CD4-positive, alpha-beta T cell treated with Interleukin-6 for 4 hours (primary cell): Measurements from ENCODE around the gene CACNG1.

ENCODE experiments used
- DNase-seq: peaks from one replicate; pipeline ENCODE4 v3.0.0-alpha.2; 2020; ENCODE audit warnings: mixed read lengths

Gene CACNG1

GRCh38 chr17:67052720-67053437 is 8.5 kb downstream of the CACNG1 start:
- DNase-seq: no peak

DNA sequence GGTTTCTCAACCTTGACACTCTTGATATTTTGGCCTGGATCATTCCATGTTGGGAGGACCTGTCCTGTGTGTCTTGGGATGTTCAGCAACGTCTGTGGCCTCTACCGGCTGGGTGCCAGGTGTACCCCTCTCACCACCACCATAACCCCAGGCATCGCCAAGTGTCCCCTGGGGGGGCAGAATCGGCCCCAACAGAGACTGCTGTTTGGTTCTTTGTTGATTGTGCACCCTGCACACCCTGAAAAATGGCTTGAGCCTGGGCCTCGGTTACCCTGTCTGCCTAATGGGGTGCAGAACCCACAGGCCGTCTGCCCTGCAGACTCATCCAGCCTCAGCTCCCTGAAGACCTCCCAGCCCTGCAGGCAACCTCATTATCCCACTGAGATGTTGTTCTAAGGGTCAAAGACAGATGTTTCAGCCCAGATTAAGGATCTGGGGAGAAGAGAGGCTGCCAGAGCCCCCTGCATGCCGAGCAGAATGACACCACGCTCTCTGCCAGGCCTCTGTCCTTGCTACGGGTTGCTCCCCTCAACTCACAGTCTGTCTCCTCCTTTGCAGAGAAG is 9.2 kb downstream of the CACNG1 start:
- DNase-seq: no peak

- DNase-seq: no peak
Observed at GRCh38 chr17:67054011-67054591, 9.7 kb downstream of the CACNG1 start.

GRCh38 chr17:67054608-67055007 is 10.3 kb downstream of the CACNG1 start:
- DNase-seq: no peak

DNA sequence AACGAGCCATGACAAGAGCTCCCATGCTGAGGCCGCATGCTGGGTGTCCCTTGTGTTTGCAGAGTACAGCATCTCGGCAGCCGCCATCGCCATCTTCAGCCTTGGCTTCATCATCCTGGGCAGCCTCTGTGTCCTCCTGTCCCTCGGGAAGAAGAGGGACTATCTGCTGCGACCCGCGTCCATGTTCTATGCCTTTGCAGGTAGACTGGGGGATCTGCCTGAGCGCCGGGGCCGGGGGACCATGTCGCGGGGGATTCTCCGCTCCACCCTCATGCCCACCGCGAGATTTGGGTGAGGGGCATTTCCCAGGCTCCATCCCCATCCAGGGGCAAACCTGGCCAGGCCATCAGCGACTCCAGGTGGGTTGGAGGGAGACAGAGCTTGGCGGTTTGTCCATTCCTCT is 10.7 kb downstream of the CACNG1 start:
- no peak for DNase-seq

GRCh38 chr17:67055811-67056745 is 11.7 kb downstream of the CACNG1 start:
- no peak for DNase-seq

DNA sequence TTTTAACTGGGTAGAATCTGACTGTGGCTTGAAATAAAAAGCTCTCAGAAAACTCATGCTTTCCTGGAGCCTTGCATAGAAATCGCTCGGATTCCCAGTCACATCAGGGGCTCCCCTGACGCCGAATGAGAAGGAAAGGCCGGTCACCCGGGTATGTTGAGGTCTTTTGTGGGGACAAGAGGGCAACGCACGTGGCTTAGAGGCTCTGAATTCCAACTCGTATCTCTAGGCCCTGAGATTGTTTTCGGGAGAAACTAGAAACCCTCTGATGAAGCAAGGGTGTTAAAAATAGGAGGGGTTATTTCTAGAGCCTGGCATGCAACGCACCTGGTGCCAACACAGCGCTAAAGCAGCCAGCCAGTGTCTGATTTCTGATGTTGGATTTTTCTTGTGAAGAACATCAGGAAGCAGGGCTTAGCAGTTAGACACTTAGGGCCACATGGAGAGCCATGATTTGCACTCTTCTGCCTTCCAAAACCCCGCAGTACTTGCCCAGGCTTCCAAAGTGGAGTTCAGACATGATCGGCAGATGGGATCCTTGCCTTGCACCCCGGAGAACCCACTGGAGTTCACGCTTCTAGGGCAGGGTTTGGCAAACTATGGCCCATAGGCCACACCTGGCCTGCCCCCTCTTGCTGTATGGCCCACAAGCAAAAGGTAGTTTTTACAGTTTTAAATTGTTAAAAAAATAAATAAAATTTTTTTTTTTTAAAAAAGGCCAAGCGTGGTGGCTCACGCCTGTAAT is 12.6 kb downstream of the CACNG1 start:
- DNase-seq: no peak

DNA sequence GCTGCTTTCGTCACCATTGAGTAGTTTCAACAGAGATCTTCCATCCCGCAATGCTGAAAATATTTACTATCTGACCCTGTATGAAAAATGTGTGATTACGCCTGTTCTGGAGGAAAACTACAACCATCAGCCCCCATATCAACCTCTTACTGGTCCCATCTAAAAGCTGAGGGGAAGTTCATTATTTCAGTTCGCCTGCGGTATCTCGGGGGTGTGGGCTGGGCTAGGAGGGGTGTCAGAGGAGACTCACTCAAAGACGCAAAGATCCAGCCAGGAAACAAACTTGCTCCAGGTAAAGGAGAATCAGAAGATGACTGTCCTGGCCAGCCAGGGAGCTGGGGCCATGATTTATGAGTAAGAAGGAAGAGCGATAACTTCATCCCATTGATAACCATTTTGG is 13.7 kb downstream of the CACNG1 start:
- no peak for DNase-seq

DNA sequence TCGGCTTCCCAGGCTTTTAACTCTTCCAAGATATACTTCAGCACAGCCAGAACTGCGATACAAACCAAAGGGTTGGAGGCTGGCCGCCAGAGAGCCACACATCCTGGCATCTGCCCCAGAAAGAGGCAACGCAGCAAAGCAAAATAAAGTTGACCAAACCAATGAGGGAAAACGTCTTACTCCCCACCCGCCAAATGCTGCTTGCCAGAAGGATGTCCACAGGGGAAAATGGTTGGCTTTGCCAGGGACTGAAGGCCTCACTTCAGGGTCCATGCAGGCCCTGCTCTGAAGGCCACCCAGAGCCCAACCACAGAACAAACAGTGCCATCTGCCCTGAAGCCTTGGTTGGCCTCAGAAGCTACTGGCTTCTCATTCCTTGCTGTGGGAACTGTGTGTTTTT is 15.0 kb downstream of the CACNG1 start:
- no peak for DNase-seq

DNA sequence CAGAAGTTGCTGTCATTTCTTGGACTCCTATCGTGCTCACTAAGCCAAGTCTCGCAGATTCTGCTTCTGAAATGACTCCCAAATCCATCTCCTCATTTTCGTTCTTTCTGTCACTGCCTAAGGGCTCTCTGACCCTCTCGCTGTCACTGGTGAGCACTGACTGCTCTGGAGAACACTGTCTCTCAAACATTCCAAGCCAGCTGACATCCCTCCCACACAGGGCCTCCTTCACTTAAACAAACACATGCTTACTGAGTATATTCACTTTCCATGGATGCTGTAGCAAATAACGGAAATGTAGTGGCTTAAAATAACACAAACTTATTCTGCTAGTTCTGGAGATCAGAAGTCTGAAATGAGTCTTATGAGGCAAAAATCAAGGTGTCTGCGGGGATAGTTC is 18.8 kb downstream of the CACNG1 start:
- DNase-seq: no peak

DNA sequence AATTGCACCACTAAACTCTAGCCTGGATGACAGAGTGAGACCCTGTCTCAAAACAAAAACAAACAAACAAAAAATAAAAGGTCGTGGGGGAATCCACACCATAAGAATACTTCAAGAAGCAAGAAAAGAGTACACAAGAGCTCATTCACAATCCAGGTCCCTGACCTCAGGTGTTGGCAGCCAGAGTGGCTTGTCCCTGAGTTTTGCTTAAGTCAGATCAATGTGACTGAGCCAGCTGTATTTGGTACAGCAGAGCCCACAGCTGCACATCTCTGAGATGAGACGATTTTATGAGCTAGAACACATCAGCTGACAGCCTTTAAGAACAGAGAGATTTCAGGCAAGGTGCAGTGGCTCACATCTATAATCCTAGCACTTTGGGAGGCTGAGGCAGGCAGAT is 22.4 kb downstream of the CACNG1 start:
- no peak for DNase-seq

- no peak for DNase-seq
Observed at GRCh38 chr17:67067571-67068482, 23.5 kb downstream of the CACNG1 start.

GRCh38 chr17:67068999-67069398 is 24.6 kb downstream of the CACNG1 start:
- DNase-seq: no peak

DNA sequence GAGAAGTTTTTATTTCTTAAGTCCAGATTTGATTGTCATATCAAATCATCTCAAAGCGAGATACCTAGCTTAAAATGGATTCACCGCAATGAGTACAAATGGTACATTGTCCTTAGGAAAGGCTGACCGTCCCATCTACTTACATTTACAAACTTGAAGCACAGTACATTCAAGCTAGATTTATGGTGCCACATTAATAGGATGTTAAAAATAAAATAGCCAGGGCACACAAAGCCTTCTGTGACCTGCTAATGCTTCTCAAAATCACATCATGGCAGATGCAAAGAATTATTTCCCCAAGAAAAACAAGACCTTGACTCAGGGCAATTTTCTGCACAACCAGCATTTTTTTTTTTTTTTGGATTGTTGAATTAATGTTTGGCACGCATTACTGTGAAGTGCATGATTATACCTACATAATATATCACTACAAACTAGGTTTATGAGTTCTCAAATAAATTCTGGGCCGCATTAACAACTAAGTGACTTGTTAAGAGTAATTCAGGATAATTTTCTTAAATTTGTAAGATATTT is 25.3 kb downstream of the CACNG1 start:
- no peak for DNase-seq

GRCh38 chr17:67071595-67071994 is 27.2 kb downstream of the CACNG1 start:
- DNase-seq: no peak

- DNase-seq: no peak
Observed at GRCh38 chr17:67072885-67073284, 28.5 kb downstream of the CACNG1 start.

DNA sequence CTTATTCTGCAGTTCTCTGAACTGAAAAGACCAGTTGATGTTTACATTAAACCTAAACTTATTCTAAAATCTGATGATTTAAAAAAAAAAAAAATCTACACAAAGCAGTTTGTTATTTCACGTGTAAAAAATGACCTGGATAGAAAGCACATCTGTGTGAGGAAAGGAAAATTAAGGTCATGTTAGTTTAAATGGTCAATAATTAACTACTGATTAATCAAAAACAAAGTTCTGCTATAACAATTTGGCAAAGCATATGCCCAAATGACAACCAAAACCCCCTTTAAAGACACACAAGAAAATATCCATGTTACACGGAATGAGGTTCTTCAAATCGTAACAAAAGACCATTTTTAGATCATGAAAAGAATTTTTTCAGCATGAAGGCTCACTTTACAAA is 30.4 kb downstream of the CACNG1 start:
- no peak for DNase-seq

- DNase-seq: no peak
Observed at GRCh38 chr17:67076290-67076689, 31.9 kb downstream of the CACNG1 start.

DNA sequence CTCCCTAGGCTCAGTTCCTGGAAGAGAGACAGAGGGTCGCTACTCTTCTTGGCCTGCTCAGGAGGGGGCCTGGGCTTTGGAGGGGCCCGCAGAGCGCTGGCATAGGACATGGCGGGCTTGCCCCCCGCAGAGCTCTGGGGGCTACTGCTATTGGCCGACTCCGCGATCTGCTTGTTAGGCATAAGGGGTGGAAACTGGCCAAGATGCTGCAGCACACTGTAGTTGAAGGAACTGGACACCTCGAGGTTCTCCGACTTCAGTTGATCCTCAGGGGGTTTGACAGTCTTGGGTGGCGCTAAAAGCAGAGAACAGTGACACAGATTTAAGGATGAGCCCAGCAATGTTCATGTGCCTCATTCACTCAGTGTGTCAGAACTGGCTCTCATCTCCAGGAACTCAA is 33.9 kb downstream of the CACNG1 start:
- DNase-seq: no peak

DNA sequence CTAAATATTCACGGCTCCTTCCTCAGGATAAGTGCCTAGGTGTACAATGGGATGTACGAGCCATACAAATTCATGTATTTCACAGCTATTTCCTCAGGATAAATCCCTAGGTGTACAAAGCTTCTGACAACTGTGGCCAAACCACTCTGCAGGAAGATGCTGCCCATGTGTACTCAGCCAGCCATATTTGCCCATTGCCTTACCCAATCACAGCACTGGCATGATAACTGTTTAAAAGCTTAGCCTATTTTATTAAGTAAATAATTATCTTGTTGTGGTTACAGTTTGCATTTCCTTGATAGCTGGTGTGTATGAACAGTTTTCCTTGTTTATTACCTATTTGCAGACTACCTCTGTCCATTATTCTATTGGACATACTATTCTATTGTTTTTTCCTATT is 35.1 kb downstream of the CACNG1 start:
- no peak for DNase-seq

DNA sequence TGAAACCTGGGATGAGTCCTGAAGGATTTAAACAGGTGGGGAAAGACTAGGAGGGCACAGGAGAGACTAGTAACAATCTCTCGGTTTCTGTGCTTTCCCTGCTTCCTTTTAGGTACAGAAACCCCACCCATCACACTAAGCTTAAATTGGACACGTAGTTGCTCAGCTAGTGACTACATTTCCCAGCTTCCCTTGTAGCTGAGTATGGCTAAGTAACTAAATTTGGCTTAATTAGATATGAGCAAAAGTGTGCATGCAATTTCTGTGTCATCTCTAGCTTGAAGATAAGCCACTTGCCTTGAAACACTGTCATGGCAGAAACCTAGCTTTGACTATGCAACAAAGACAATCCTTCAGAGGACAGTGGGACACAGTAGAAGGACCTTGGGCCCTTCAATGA is 36.5 kb downstream of the CACNG1 start:
- DNase-seq: no peak
